ENCODE data around the gene GRIN2A. TPM values are rescaled to one million over a fixed set of nuclear protein-coding genes. Genes with fewer than 3 reads are reported as not detected.

GRIN2A gene
- total RNA-seq, 1 experiment from 2014 or later = 34.6 TPM

GRCh38 chr16:10130538-10130937, 51.7 kb downstream of the GRIN2A start:
- no peak for DNase-seq
- no peaks in the 10 kb centered on the region for H3K27me3 Mint-ChIP-seq (ENCODE audit: unreplicated experiment)
- no peak overlapping the region for H3K27ac Mint-ChIP-seq (ENCODE audit: unreplicated experiment)
- TF ChIP-seq CTCF (IDR thresholded peaks at IDR 0.05; ENCODE audit: unreplicated experiment) = no peak
- intact Hi-C loops (cut with micrococcal nuclease; ENCODE audit: unreplicated experiment) = no loop called here
- no peak overlapping the region for H3K4me3 Mint-ChIP-seq (ENCODE audit: low read depth, unreplicated experiment)
- CTCF ChIA-PET = interaction anchor here (0.5 to 0.6 kb wide), 2 partner anchors 10 to 1339 kb away, joined by 3 read pairs; no protein-coding TSS in a partner anchor
- no TSS peak for BruUV-seq (replicated peaks)
- peaks cover 36% of the 10 kb centered on the region for H3K4me1 Mint-ChIP-seq (ENCODE audit: low read depth, unreplicated experiment)
- H3K9me3 Mint-ChIP-seq (ENCODE audit: low read depth, unreplicated experiment) = peaks cover 3% of the 10 kb centered on the region
- H3K36me3 Mint-ChIP-seq (ENCODE audit: insufficient read depth, unreplicated experiment) = no peaks in the 10 kb centered on the region

- no peak for TF ChIP-seq CTCF (IDR thresholded peaks at IDR 0.05; ENCODE audit: unreplicated experiment)
- H3K36me3 Mint-ChIP-seq (ENCODE audit: insufficient read depth, unreplicated experiment) = no peaks in the 10 kb centered on the region
- no peak overlapping the region for H3K4me3 Mint-ChIP-seq (ENCODE audit: low read depth, unreplicated experiment)
- peaks cover 46% of the 10 kb centered on the region for H3K4me1 Mint-ChIP-seq (ENCODE audit: low read depth, unreplicated experiment)
- DNase-seq = no peak
- BruUV-seq (replicated peaks) = no TSS peak
- H3K27me3 Mint-ChIP-seq (ENCODE audit: unreplicated experiment) = no peaks in the 10 kb centered on the region
- CTCF ChIA-PET = no interaction called here
- intact Hi-C loops (cut with micrococcal nuclease; ENCODE audit: unreplicated experiment) = no loop called here
- peaks cover 3% of the 10 kb centered on the region for H3K9me3 Mint-ChIP-seq (ENCODE audit: low read depth, unreplicated experiment)
- H3K27ac Mint-ChIP-seq (ENCODE audit: unreplicated experiment) = no peak overlapping the region
Measured at GRCh38 chr16:10128397-10129258, 53.6 kb downstream of the GRIN2A start.

GRCh38 chr16:10126686-10127085, 55.5 kb downstream of the GRIN2A start:
- no peaks in the 10 kb centered on the region for H3K9me3 Mint-ChIP-seq (ENCODE audit: low read depth, unreplicated experiment)
- peak; percentile 46 for DNase-seq
- H3K27me3 Mint-ChIP-seq (ENCODE audit: unreplicated experiment) = no peaks in the 10 kb centered on the region
- peaks cover 3% of the 10 kb centered on the region for H3K36me3 Mint-ChIP-seq (ENCODE audit: insufficient read depth, unreplicated experiment)
- intact Hi-C loops (cut with micrococcal nuclease; ENCODE audit: unreplicated experiment) = no loop called here
- TF ChIP-seq CTCF (IDR thresholded peaks at IDR 0.05; ENCODE audit: unreplicated experiment) = no peak
- peaks cover 57% of the 10 kb centered on the region for H3K4me1 Mint-ChIP-seq (ENCODE audit: low read depth, unreplicated experiment)
- peak overlapping the region; percentile 84 for H3K27ac Mint-ChIP-seq (ENCODE audit: unreplicated experiment)
- CTCF ChIA-PET = interaction anchor here (0.6 to 0.8 kb wide), 5 partner anchors 46 to 975 kb away, joined by 3 to 5 read pairs (median 3); partner anchors contain the start of gene GRIN2A
- BruUV-seq (replicated peaks) = no TSS peak
- H3K4me3 Mint-ChIP-seq (ENCODE audit: low read depth, unreplicated experiment) = no peak overlapping the region

- CTCF ChIA-PET = interaction anchor here (0.8 to 1.3 kb wide), 4 partner anchors 9 to 984 kb away, joined by 3 read pairs; no protein-coding TSS in a partner anchor
Measured at GRCh38 chr16:10123141-10123540, 59.1 kb downstream of the GRIN2A start.

More at GRCh38 chr16:10123141-10123540, 59.1 kb downstream of the GRIN2A start:
- DNase-seq = no peak
- H3K36me3 Mint-ChIP-seq (ENCODE audit: insufficient read depth, unreplicated experiment) = peaks cover 15% of the 10 kb centered on the region
- no peaks in the 10 kb centered on the region for H3K27me3 Mint-ChIP-seq (ENCODE audit: unreplicated experiment)
- intact Hi-C loops (cut with micrococcal nuclease; ENCODE audit: unreplicated experiment) = loop anchor here (5.0 kb wide), 4 partner anchors 59 to 476 kb away; partner anchors contain the start of gene GRIN2A
- H3K4me3 Mint-ChIP-seq (ENCODE audit: low read depth, unreplicated experiment) = no peak overlapping the region
- H3K4me1 Mint-ChIP-seq (ENCODE audit: low read depth, unreplicated experiment) = peaks cover 72% of the 10 kb centered on the region
- TF ChIP-seq CTCF (IDR thresholded peaks at IDR 0.05; ENCODE audit: unreplicated experiment) = no peak
- H3K9me3 Mint-ChIP-seq (ENCODE audit: low read depth, unreplicated experiment) = no peaks in the 10 kb centered on the region
- BruUV-seq (replicated peaks) = no TSS peak
- H3K27ac Mint-ChIP-seq (ENCODE audit: unreplicated experiment) = no peak overlapping the region
